Retina (tissue), 1 donor: Measurements from ENCODE around the gene MPRIP.
"Not testable (repeated sequence)": the region's sequence is repeated elsewhere in the genome, so short reads cannot be mapped to it uniquely, and the experiment has no call there.

Source experiments
- DNase-seq: peaks from one replicate; pipeline ENCODE4 v3.0.0-alpha.2; 2016

Gene MPRIP

DNA sequence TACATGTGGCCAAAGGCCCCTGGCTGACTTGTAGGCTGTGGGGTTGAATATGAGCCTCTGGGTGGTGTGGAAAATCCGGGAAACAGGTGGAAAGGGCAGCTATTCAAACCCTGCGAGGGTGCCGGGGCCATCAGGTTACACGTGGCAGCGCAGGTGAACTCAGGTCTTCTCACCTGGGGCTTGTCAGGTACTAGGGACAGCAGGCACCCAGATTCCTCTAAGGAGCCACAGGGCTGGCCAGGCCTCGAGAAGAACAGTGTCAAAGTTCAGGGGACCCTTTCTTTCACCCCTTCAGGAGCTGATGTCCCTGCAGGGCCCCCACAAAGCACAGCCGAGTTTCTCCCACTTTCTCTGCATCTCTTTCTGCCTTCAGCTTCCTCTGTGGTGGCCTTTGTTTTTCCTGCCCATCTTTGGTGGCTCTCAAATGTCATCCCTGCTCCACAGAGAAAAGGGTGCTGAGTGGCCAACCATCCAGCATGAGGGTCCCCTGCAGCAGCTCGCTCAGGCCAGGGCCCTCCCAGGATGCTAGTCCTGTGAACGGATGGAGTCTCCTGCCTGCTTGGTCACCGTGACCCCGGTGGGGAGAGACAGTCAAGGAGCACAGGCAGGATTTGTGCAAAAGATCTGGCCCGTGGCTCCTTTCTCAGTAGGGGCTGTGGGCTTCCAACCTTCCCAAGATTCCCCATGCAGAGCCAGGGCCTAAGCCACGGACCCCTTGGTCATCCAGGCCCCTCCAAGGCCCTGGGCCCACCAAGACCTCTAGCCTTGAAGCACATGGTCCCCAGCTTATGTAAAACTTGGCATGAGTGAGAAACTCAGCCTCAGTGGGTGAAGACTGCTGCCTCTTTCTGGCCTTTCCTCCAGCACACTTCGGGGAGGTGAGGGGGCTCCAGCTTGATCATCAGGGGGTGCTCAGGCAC, 28.2 kb upstream of the MPRIP start:
- DNase-seq, result not testable (repeated sequence)

DNA sequence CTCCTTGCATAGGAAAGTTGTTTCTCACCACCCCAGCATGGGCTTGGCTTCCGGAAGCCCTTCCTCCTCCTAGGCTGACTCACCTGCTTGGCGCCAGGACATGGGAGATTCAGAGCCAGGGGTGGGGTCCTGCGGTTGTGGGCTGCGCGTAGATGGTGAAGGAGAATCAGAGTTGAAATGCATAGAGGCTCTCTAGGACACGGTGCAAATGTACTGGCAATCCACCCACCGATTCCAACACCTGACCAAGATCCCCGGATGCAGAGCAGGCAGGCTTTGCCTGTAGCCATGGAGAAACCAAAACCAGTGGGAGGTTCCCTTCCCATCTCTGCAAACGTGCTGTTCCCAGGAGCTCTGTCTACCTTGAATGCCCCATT, 27.5 kb upstream of the MPRIP start:
- not testable (repeated sequence) for DNase-seq

GRCh38 chr17:17015230-17015629, 27.0 kb upstream of the MPRIP start:
- DNase-seq, result no peak

DNA sequence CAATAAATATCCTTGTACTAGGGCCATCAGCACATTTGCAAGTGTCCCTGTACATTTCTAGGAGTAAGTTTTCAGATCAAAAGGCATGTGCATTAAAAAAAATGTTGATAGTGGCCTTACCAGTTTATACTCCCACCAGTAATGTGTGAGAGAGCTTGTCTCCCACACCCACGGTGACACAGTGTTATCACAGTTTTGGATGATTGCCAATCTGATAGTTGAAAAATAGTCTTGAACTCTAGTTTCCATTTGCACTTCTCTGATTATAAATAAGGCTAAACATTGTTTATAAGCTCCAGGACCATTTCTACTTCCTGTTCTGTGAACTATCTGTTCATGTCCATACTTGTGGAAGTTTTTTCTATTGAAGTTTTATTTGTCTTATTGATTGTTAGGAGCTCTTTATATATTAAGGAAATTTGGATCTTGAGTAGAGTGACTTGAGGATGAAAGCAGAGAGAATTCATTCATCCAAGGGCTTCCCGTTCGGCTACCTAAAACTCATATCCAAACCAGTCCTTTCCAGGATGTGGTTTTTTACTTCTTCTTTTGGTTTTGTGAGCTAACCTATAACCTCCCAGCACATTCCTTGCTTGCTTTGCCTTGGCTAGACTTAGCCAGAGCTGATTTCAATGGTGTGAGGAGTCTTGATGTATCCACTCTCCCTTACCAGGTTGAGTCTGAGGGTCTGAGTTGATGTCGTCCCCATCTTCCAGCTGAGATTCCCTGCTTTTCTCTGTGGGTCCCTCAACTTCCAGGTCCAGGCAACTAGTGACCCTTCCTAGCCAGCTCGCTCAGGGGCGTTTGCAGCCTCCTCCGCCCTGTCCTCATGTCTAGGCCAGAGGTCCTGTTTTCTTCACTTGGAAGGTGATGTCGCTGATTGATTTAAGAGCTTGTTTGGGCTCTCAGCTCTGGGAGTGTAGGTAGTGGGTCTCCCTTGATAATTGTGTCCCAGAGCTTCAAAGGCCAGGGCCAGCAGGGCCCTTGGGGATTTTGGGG, 25.8 kb upstream of the MPRIP start:
- DNase-seq, result not testable (repeated sequence)

DNA sequence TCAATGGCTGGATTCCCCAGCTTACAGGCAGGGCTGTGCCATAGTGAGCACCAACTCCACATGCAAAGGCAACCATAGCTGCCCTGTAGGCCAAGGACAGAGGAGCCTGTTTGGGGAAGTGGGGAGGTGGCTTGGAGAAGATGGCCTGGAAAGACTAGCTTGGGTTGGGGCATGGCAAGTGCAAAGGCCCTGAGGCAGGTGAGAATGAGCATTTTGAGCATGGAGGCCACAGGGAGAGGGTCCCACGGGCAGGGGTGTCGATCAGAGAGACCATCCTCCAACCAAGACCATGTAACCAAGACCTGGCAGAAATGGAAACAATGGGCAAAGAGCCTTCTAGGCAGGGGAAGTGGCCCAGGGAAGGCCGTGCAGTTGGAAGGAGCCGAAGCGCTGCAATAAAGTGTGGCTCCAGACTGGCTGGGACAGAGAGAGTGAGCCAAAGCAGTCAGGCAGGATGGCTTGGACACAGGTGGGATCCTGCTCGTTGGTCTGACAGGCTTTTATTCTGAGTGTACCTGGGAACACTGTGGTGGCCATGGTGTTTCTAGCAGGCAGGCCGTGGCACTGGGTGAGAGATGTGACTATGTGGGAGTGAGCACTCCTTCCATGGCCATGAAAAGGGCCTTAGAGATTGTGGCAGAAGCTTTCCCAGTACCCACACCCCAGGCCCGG, 24.8 kb upstream of the MPRIP start:
- no peak for DNase-seq

- DNase-seq, result no peak
Measured at GRCh38 chr17:17018021-17018441, 24.2 kb upstream of the MPRIP start.

DNA sequence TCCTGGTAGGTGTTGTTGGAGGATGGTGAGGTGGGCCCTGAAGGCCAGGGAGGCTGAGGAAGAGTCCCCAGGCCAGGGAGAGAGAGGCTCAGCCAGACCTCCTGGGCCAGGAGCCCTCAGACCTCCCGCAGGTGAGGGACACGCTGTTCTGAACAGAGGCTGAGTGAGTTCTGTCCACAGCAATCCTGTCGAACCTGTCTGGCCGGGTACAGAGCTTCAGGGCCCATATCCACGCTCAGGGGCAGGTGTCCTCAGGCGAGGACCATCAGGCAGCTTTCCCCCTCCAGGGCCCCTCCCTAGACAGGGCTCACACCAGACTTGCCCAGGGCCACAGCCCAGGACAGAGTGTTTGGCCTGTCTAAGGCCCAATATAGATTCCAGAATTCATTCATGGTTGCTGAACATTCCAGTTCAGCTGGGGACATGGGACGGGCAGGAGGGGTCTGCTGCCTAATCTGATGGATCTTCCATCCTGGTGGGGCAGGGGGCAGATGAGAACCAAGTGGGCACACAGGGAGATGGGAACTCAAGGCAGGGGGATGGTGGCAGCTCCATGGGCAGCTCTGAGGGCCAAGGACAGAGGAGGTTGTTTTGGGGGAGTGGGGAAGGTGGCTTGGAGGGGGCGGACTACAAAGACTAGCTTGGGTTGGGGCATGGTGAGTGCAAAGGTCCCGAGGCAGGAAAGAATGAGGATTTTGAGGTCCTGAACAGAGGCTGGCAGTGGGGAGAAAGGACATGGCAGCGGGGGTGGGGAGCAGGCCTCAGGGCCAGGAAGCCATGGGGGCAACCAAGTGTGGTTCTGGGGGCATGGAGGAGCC, 23.4 kb upstream of the MPRIP start:
- no peak for DNase-seq

GRCh38 chr17:17019430-17019762, 22.9 kb upstream of the MPRIP start:
- no peak for DNase-seq

DNA sequence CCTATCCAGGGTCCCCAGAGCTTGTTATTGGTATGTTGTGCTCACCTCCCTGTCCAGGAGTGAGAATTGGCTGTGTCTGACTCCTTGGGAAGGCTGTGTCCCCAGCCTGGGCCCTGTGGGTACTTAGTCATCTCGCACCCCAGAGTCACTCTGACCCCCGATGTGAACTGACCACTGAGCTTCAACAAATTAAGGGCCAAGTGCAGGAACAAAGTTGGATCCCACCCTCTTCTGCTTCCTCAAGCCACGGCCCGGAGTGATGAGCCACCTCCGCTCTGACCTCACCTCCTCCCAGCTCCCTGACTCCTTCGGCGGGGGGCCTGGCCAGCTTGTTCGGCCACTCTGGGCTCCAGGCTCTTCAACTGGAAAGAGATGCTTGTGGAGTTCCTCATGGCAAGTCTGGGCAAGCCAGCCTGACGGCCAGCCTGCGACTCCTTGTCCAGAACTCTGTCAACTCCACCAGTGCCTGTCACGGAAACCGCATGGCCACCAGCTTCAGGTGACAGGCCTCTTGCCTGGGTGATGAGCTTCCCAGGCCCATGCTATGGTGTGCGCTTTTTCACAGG, 22.3 kb upstream of the MPRIP start:
- DNase-seq, result no peak

DNA sequence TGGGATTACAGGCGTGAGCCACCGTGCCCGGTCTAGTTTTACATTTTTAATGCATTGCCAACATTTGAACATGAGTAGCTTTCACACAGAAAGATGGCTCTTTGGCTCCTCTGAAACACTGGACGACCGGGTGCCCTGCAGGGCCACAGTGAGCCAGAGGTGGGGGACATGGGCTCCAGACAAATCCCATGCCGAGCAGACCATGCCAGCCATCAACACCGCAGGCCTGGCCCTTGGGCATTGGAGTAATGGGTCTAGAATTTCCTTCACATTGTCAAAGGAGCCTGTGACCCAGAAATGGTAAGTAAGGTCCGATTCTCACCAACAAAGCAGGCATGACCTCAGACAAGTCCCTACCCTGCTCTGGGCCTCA, 21.4 kb upstream of the MPRIP start:
- no peak for DNase-seq

- DNase-seq, result peak; percentile 63
Measured at GRCh38 chr17:17021194-17021863, 20.9 kb upstream of the MPRIP start.

GRCh38 chr17:17022011-17022410, 20.2 kb upstream of the MPRIP start:
- no peak for DNase-seq

GRCh38 chr17:17022456-17022855, 19.8 kb upstream of the MPRIP start:
- DNase-seq, result no peak

DNA sequence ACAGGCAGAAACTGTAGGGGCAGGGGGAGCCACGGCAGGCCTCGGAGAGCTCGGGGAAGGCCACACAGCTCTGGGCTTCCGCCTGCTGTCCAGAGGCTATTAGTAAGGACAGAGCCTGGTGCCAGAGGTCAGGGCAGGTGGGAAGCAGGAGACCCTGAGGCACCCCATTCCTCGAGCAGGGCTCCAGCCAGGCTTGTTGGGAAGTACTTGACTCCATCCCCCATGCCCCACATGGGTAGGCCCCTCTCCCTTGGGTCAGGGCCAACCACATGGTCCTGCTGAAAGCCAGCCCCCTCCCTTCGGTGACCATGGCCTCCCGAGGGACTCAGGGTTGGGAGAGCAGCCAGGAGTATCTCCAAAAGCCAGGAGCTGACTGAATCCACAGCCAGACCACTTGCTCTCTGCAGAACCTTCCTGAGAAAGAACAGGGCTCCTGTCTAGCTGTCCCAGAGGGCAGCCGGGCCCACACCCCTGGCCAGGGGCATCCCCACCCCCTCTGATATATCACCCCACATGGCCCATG, 17.4 kb upstream of the MPRIP start:
- DNase-seq, result no peak

DNA sequence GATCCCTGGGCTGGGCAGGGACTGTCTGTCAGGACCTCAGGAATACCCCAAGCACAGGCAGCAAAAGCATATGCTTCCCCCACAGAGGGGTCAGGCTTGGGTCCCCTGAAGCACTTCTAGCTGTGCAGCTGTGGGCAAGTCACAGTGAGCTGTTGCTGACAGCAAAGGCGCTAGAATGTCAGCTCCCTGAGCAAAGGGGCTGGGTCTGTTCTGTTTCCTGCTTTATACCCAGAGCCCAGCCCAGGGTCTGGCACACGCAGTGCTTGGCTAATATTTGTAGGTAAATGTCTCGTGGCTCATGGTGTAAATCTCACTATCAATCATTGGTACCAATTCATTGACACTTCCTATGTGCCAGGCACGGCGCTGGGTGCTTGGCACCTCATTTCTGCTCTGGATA, 16.6 kb upstream of the MPRIP start:
- DNase-seq, result no peak

- no peak for DNase-seq
Measured at GRCh38 chr17:17026163-17026562, 16.1 kb upstream of the MPRIP start.

- no peak for DNase-seq
Measured at GRCh38 chr17:17027442-17028058, 14.7 kb upstream of the MPRIP start.

GRCh38 chr17:17028059-17028877, 14.0 kb upstream of the MPRIP start:
- DNase-seq, result no peak

- DNase-seq, result no peak
Measured at GRCh38 chr17:17028878-17029535, 13.2 kb upstream of the MPRIP start.
